ENCODE results near the gene SPDYE3.
"Not testable (repeated sequence)": the region's sequence is repeated elsewhere in the genome, so short reads cannot be mapped to it uniquely, and the experiment has no call there.

SPDYE3 gene

GRCh38 chr7:100267648-100268047, 39.9 kb upstream of the SPDYE3 start:
- Histone ChIP-seq H3K36me3 (ENCODE audit: control insufficient read depth, insufficient read depth, low read length) (no peaks in the 10 kb centered on the region), H2AFZ (no peak overlapping the region), H3K9me3 (ENCODE audit: control insufficient read depth, low read length) (no peaks in the 10 kb centered on the region), H3K27me3 (ENCODE audit: control insufficient read depth, insufficient read depth, low read length) (no peaks in the 10 kb centered on the region), H3K9ac (no peak overlapping the region), H3K4me1 (peaks cover 25% of the 10 kb centered on the region), H3K79me2 (peaks cover 62% of the 10 kb centered on the region), H3K4me2 (ENCODE audit: low read length) (no peak overlapping the region), H3K4me3 (ENCODE audit: low read depth, low read length) (no peak overlapping the region), H3K27ac (no peak overlapping the region)
- no peak for TF ChIP-seq CTCF (IDR thresholded peaks at IDR 0.05)

- peaks cover 25% of the 10 kb centered on the region for H3K4me1 ChIP-seq
- H3K27ac ChIP-seq: peak overlapping the region; percentile 99
- H3K4me2 ChIP-seq (ENCODE audit: low read length): not testable (repeated sequence)
These were observed 38.6 kb upstream of the SPDYE3 start for GRCh38 chr7:100268882-100269281.

GRCh38 chr7:100269306-100270045, 38.0 kb upstream of the SPDYE3 start:
- H3K9me3 ChIP-seq (ENCODE audit: control insufficient read depth, low read length); H3K36me3 ChIP-seq (ENCODE audit: control insufficient read depth, insufficient read depth, low read length); H3K27me3 ChIP-seq (ENCODE audit: control insufficient read depth, insufficient read depth, low read length): not testable (repeated sequence)
- peaks cover 25% of the 10 kb centered on the region for H3K4me1 ChIP-seq
- peak overlapping the region; percentile 99 for H3K27ac ChIP-seq
- peak overlapping the region; percentile 13 for H2AFZ ChIP-seq
- H3K4me2 ChIP-seq (ENCODE audit: low read length): peak overlapping the region; percentile 38
- H3K9ac ChIP-seq: peak overlapping the region; percentile 46
- H3K79me2 ChIP-seq: peaks cover 49% of the 10 kb centered on the region
- peak overlapping the region; percentile 29 for H3K4me3 ChIP-seq (ENCODE audit: low read depth, low read length)

More at GRCh38 chr7:100268882-100269281, 38.6 kb upstream of the SPDYE3 start:
- not testable (repeated sequence) for H3K27me3 ChIP-seq (ENCODE audit: control insufficient read depth, insufficient read depth, low read length); H3K4me3 ChIP-seq (ENCODE audit: low read depth, low read length); H3K36me3 ChIP-seq (ENCODE audit: control insufficient read depth, insufficient read depth, low read length); H3K9me3 ChIP-seq (ENCODE audit: control insufficient read depth, low read length)
- H3K9ac ChIP-seq: peak overlapping the region; percentile 46
- peak overlapping the region; percentile 13 for H2AFZ ChIP-seq
- H3K79me2 ChIP-seq: peaks cover 55% of the 10 kb centered on the region

- not testable (repeated sequence) for H3K36me3 ChIP-seq (ENCODE audit: control insufficient read depth, insufficient read depth, low read length); H3K9me3 ChIP-seq (ENCODE audit: control insufficient read depth, low read length); H2AFZ ChIP-seq; H3K27me3 ChIP-seq (ENCODE audit: control insufficient read depth, insufficient read depth, low read length)
- Histone ChIP-seq H3K9ac (peak overlapping the region; percentile 46), H3K4me2 (ENCODE audit: low read length) (peak overlapping the region; percentile 55), H3K79me2 (peaks cover 43% of the 10 kb centered on the region), H3K4me3 (ENCODE audit: low read depth, low read length) (peak overlapping the region; percentile 29), H3K4me1 (peaks cover 25% of the 10 kb centered on the region), H3K27ac (peak overlapping the region; percentile 99)
These were observed 37.2 kb upstream of the SPDYE3 start for GRCh38 chr7:100270046-100270918.

- H3K9ac ChIP-seq: peak overlapping the region; percentile 11
- not testable (repeated sequence) for H3K9me3 ChIP-seq (ENCODE audit: control insufficient read depth, low read length); H3K36me3 ChIP-seq (ENCODE audit: control insufficient read depth, insufficient read depth, low read length); H2AFZ ChIP-seq; H3K27me3 ChIP-seq (ENCODE audit: control insufficient read depth, insufficient read depth, low read length)
- H3K27ac ChIP-seq: peak overlapping the region; percentile 99
- peak overlapping the region; percentile 55 for H3K4me2 ChIP-seq (ENCODE audit: low read length)
- H3K79me2 ChIP-seq: peaks cover 35% of the 10 kb centered on the region
- H3K4me3 ChIP-seq (ENCODE audit: low read depth, low read length): peak overlapping the region; percentile 29
- peaks cover 21% of the 10 kb centered on the region for H3K4me1 ChIP-seq
These were observed 36.4 kb upstream of the SPDYE3 start for GRCh38 chr7:100270941-100271593.

- Histone ChIP-seq H2AFZ (peak overlapping the region; percentile 99), H3K4me1 (peaks cover 13% of the 10 kb centered on the region), H3K9ac (peak overlapping the region; percentile 28), H3K9me3 (ENCODE audit: control insufficient read depth, low read length) (no peaks in the 10 kb centered on the region), H3K4me2 (ENCODE audit: low read length) (peak overlapping the region; percentile 71), H3K4me3 (ENCODE audit: low read depth, low read length) (peak overlapping the region; percentile 45), H3K27ac (peak overlapping the region; percentile 77), H3K36me3 (ENCODE audit: control insufficient read depth, insufficient read depth, low read length) (no peaks in the 10 kb centered on the region), H3K79me2 (peaks cover 27% of the 10 kb centered on the region), H3K27me3 (ENCODE audit: control insufficient read depth, insufficient read depth, low read length) (no peaks in the 10 kb centered on the region)
- peak; percentile 51 for TF ChIP-seq CTCF (IDR thresholded peaks at IDR 0.05)
These were observed 35.6 kb upstream of the SPDYE3 start for GRCh38 chr7:100271716-100272537.

- peaks cover 10% of the 10 kb centered on the region for H3K4me1 ChIP-seq
- peaks cover 21% of the 10 kb centered on the region for H3K79me2 ChIP-seq
- H3K27me3 ChIP-seq (ENCODE audit: control insufficient read depth, insufficient read depth, low read length); H3K36me3 ChIP-seq (ENCODE audit: control insufficient read depth, insufficient read depth, low read length); H3K9me3 ChIP-seq (ENCODE audit: control insufficient read depth, low read length): not testable (repeated sequence)
- peak overlapping the region; percentile 45 for H3K4me3 ChIP-seq (ENCODE audit: low read depth, low read length)
- H2AFZ ChIP-seq: peak overlapping the region; percentile 99
- H3K27ac ChIP-seq: peak overlapping the region; percentile 77
- peak overlapping the region; percentile 28 for H3K9ac ChIP-seq
- H3K4me2 ChIP-seq (ENCODE audit: low read length): peak overlapping the region; percentile 71
These were observed 35.0 kb upstream of the SPDYE3 start for GRCh38 chr7:100272538-100272902.

Data from parathyroid adenoma (tissue), 2 donors.